AG04450 (cell line): ENCODE measurements around the gene CDH24. TPM values are rescaled to one million over a fixed set of nuclear protein-coding genes. Genes with fewer than 3 reads are reported as not detected.

Experiments
- CTCF ChIA-PET: fragments of 300-600, 350-600 bp; formaldehyde crosslinking; extraction: SDS; loops from one replicate; lab custom pipeline; 2022; ENCODE audit warnings: antibody characterized with exemption, inconsistent platforms; lab: Charles Lee
- POLR2A ChIA-PET: fragments of 350-600 bp; formaldehyde crosslinking; extraction: SDS; loops from one replicate; lab custom pipeline; 2021; ENCODE audit warnings: antibody characterized with exemption, inconsistent platforms; lab: Yijun Ruan, JAX
- DNase-seq: peaks from one replicate; pipeline ENCODE4 v3.0.0-alpha.2; 2011; ENCODE audit warnings: low read depth, low spot score
- H3K27ac ChIP-seq: one replicate; pipeline ENCODE4 v1.5.1; 2012; ENCODE audit warnings: low read depth, low read length, control low read depth
- H3K27me3 ChIP-seq: one replicate; pipeline ENCODE4 v1.6.0; 2012; ENCODE audit warnings: low read length; ENCODE audit not compliant: control insufficient read depth, insufficient read depth
- H3K4me3 ChIP-seq: 2 replicates; pipeline ENCODE4 v1.5.1; 2011; ENCODE audit warnings: mild to moderate bottlenecking, low read depth, low read length, control low read depth
- H3K9me3 ChIP-seq: 2 replicates; pipeline ENCODE4 v1.5.1; 2012; ENCODE audit warnings: low read length; ENCODE audit not compliant: control insufficient read depth, insufficient read depth
- CTCF ChIP-seq: IDR thresholded peaks from 2 replicates; pipeline ENCODE4 v1.5.1; 2011; ENCODE audit warnings: low read depth, low read length, control low read depth, inconsistent platforms
- polyA plus RNA-seq: library from polyadenylated mRNA; depleted of rRNA; stranded (reverse); fragments of >200 nt; gene quantifications from 2 replicates; pipeline ENCODE4 v1.2.3, GENCODE V29; 2011

CDH24 gene
- polyA plus RNA-seq, 1 experiment, result 10.1 TPM

DNA sequence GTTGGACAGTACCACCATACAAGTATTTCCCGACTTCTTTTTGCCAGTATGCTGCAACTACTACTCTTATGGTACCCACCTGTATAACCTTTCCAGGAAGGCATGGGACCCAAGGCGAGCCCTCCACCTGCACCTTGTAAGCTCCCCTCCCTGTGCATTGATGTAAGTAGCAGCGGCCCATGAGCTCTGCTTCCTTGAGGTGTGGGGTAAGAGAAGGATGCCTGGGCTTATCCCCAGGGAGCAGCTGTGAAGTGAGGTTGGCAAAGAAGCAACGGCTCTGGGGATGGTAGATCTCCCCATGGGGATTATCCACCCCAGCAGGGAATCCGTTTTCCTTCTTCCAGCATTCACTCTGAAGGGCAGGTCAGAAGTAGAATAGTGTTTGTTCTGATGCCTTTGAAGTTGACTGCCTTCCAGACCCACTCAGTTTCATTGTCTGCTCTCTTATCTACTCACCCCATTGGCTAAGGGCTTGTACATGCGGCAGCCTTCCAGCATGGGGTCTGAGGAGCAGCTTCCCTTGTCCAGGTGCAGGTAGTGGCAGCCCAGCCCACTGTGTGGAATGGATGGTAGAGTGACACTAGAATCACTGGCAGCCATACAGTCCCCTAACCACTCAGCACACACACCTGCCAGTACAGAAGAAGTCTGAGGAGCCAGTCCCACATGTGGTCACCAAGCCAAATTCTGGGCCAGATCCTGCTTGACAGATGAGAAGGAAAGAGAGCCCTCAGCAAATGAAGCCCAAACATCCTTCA, 44.1 kb upstream of the CDH24 start:
- ChIA-PET CTCF (interaction anchor here (0.6 to 5.6 kb wide), 2 partner anchors 25 to 33 kb away, joined by 4 to 35 read pairs; no protein-coding TSS in a partner anchor), POLR2A (no interaction called here)
- no peak for DNase-seq
- no peak overlapping the region for H3K27ac ChIP-seq
- TF ChIP-seq CTCF, result no peak
- H3K9me3 ChIP-seq, result no peaks in the 10 kb centered on the region
- H3K4me3 ChIP-seq, result no peak overlapping the region
- H3K27me3 ChIP-seq, result no peaks in the 10 kb centered on the region

DNA sequence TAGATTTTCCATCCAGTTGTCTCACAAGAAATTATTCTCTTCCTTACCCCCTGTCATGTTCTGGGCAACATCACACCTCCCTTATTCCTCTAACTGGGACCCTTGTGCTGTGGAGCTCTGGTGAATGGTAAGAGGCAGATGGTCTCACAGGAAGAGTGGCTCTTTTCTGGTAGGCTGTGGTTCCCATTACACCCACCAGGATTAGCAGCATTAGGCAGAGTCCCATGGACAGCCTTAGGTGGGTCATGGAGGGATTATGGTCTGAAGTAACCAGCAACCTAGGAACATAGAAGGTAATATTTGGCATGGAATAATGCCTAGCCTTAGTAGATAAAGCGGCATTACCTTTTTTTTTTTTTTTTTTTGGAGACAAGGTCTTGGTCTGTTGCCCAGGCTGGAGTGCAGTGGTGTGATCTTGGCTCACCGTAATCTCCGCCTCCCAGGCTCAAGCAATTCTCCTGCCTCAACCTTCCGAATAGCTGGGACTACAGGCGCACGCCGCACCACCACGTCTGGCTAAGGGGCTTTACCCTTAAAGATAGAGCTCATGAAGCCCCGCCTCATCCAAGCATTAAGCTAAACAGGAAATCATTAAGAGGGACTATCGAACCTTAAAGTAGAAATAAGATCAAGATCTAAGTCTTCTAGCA, 42.0 kb upstream of the CDH24 start:
- Histone ChIP-seq H3K9me3 (no peaks in the 10 kb centered on the region), H3K4me3 (no peak overlapping the region), H3K27me3 (no peaks in the 10 kb centered on the region), H3K27ac (no peak overlapping the region)
- POLR2A ChIA-PET, result interaction anchor here (0.7 kb wide), 1 partner anchor 20 kb away, joined by 10 read pairs; no protein-coding TSS in a partner anchor
- CTCF ChIA-PET, result interaction anchor here (1.2 to 5.6 kb wide), 4 partner anchors 9 to 113 kb away, joined by 4 to 35 read pairs (median 5); no protein-coding TSS in a partner anchor
- TF ChIP-seq CTCF, result no peak
- DNase-seq, result no peak

GRCh38 chr14:23097786-23098185, 40.5 kb upstream of the CDH24 start:
- no peak overlapping the region; the same call in 1 of the 2 replicates for H3K4me3 ChIP-seq
- ChIA-PET POLR2A (interaction anchor here (0.6 kb wide), 1 partner anchor 557 kb away, joined by 3 read pairs; no protein-coding TSS in a partner anchor), CTCF (interaction anchor here (0.8 to 5.3 kb wide), 7 partner anchors 11 to 111 kb away, joined by 3 to 74 read pairs (median 6); no protein-coding TSS in a partner anchor)
- H3K27ac ChIP-seq, result no peak overlapping the region
- no peak for DNase-seq
- H3K27me3 ChIP-seq, result no peaks in the 10 kb centered on the region
- H3K9me3 ChIP-seq, result no peaks in the 10 kb centered on the region
- no peak for TF ChIP-seq CTCF

- DNase-seq, result peak; percentile 99
- H3K27ac ChIP-seq, result peak within 1 kb of the TSS; percentile 99
- peak within 1 kb of the TSS; percentile 95 for H3K4me3 ChIP-seq
- H3K9me3 ChIP-seq, result no peaks in the 10 kb centered on the region
- TF ChIP-seq CTCF, result no peak
- ChIA-PET CTCF (interaction anchor here (0.6 to 5.3 kb wide), 20 partner anchors 10 to 538 kb away, joined by 3 to 74 read pairs (median 6); no protein-coding TSS in a partner anchor), POLR2A (interaction anchor here (0.6 to 2.1 kb wide), 24 partner anchors 9 to 1019 kb away, joined by 3 to 31 read pairs (median 6); partner anchors contain the start of genes AJUBA, CDH24, CIROP and DCAF11)
- H3K27me3 ChIP-seq, result no peaks in the 10 kb centered on the region
These were observed 38.1 kb upstream of the CDH24 start, which contains the start of gene C14orf119 for GRCh38 chr14:23095196-23096108. TSS of gene C14orf119 (plus strand) at chr14:23095505. CDS start at chr14:23097659, 2,154 bp downstream.
